Astrocyte of the hippocampus (primary cell): Measurements from ENCODE around the gene DDAH2.
A peak's percentile ranks its signal among the peaks of the same experiment; 100 is the strongest.

ENCODE experiments used
- DNase-seq: peaks from one replicate; pipeline ENCODE4 v3.0.0; 2011; ENCODE audit warnings: low read depth, low spot score

Gene DDAH2

GRCh38 chr6:31730631-31731086 lies 1.6 kb upstream of the DDAH2 start:
- DNase-seq: no peak

- DNase-seq: peak; percentile 97
These were observed 1.0 kb upstream of the DDAH2 start for GRCh38 chr6:31729979-31730630.

GRCh38 chr6:31729515-31729978 lies 448 bp upstream of the DDAH2 start:
- DNase-seq: peak; percentile 93

GRCh38 chr6:31727717-31728671 lies 1.1 kb downstream of the DDAH2 start:
- DNase-seq: no peak

GRCh38 chr6:31727034-31727716 lies 1.9 kb downstream of the DDAH2 start:
- DNase-seq: no peak

- DNase-seq: no peak
These were observed 3.4 kb downstream of the DDAH2 start for GRCh38 chr6:31725502-31726350.

GRCh38 chr6:31723980-31724691 lies 5.0 kb downstream of the DDAH2 start:
- DNase-seq: no peak

GRCh38 chr6:31723245-31723979 lies 5.7 kb downstream of the DDAH2 start, which contains the start of gene MPIG6B:
Gene MPIG6B, plus strand, starts transcription at chr6:31723373. Its CDS starts 11 bp downstream, at chr6:31723384.
- no peak for DNase-seq

- DNase-seq: no peak
These were observed 6.9 kb downstream of the DDAH2 start for GRCh38 chr6:31722173-31722572.

GRCh38 chr6:31721351-31722020 lies 7.6 kb downstream of the DDAH2 start, which contains the start of gene LY6G6C:
Gene LY6G6C, minus strand, starts transcription at chr6:31721746. Its CDS starts 67 bp downstream, at chr6:31721679.
- no peak for DNase-seq

GRCh38 chr6:31720196-31720770 lies 8.8 kb downstream of the DDAH2 start:
- DNase-seq: no peak

GRCh38 chr6:31719001-31719400 lies 10.1 kb downstream of the DDAH2 start:
- no peak for DNase-seq

GRCh38 chr6:31718265-31718664 lies 10.8 kb downstream of the DDAH2 start:
- no peak for DNase-seq

GRCh38 chr6:31717499-31718222 lies 11.4 kb downstream of the DDAH2 start:
- DNase-seq: no peak

GRCh38 chr6:31715022-31715958 lies 13.8 kb downstream of the DDAH2 start, which contains the start of gene LY6G6D:
Gene LY6G6D, plus strand, starts transcription at chr6:31715348. Its CDS starts 8 bp downstream, at chr6:31715356.
- no peak for DNase-seq

GRCh38 chr6:31713991-31714684 lies 15.0 kb downstream of the DDAH2 start:
- no peak for DNase-seq
